ENCODE results near the gene CYP4V2. TPM values are rescaled to one million over a fixed set of nuclear protein-coding genes. Genes with fewer than 3 reads are reported as not detected.

Gene CYP4V2
- total RNA-seq, 1 donor from 2014 or later = 5.7 TPM

DNA sequence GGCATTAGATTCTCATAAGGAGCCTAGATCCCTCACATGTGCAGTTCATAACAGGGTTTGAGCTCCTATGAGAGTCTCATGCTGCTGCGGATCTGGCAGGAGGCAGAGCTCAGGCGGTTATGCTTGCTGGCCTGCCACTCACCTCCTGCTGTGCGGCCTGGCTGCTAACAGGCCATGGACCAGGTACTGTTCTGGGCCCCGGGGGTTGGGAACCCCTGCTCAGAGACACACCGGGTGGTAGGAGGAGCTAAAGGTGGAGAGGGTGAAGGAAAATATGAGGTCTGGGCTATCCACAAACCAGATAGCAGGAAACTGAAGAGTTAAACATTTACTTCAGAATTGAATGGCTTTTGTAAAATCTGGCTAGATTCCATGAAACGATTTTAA, 68.7 kb downstream of the CYP4V2 start:
- no peaks in the 10 kb centered on the region for H3K27me3 ChIP-seq (ENCODE audit: control insufficient read depth in 3 of 3, insufficient read depth in 3 of 3, low read length in 3 of 3)
- no peak overlapping the region for H3K4me3 ChIP-seq (ENCODE audit: low read length in 3 of 3)
- H3K4me1 ChIP-seq (ENCODE audit: control insufficient read depth in 3 of 3, insufficient read depth in 3 of 3, low read length in 3 of 3) = peaks cover 0 to 2% (median 0%) of the 10 kb centered on the region in 3 donors
- no peak overlapping the region for H3K9ac ChIP-seq (ENCODE audit: low read depth in 1 of 3, low read length in 3 of 3)
- no peak overlapping the region for H3K27ac ChIP-seq (ENCODE audit: low read depth, low read length)
- no peaks in the 10 kb centered on the region for H3K9me3 ChIP-seq (ENCODE audit: control insufficient read depth in 3 of 3, low read length in 3 of 3)
- H3K36me3 ChIP-seq (ENCODE audit: control insufficient read depth in 3 of 3, insufficient read depth in 3 of 3, low read length in 3 of 3) = peaks cover 0 to 11% (median 5%) of the 10 kb centered on the region in 3 donors

Other genes starting within 250 kb of the CYP4V2 start
- gene TLR3, start 122.4 kb upstream of the CYP4V2 start, total RNA-seq = 1.0 TPM
- gene FAM149A, start 86.9 kb upstream of the CYP4V2 start, total RNA-seq = 6.8 TPM
- 0.52 TPM for gene KLKB1, start 35.9 kb downstream of the CYP4V2 start, total RNA-seq
- not detected for gene F11, start 74.6 kb downstream of the CYP4V2 start, total RNA-seq